Liver (tissue), 9 donors: ENCODE measurements around the gene ISOC1. TPM values are rescaled to one million over a fixed set of nuclear protein-coding genes. Genes with fewer than 3 reads are reported as not detected.
A peak's percentile ranks its signal among the peaks of the same experiment; 100 is the strongest.

Experiments used
- DNase-seq: peaks from one replicate; pipeline ENCODE4 v3.0.0-alpha.2; 2017; ENCODE audit warnings: low spot score
- H3K27ac ChIP-seq, 2 donors: one replicate each; pipeline ENCODE4 v1.7.0; 2013; ENCODE audit warnings: inconsistent platforms in 2 of 2, low read length in 2 of 2, control low read depth in 1 of 2, low read depth in 1 of 2, mild to moderate bottlenecking in 1 of 2
- H3K27me3 ChIP-seq, 4 donors: one replicate each; pipeline versions ENCODE4 v1.6.1 to v1.7.0; 2013; ENCODE audit warnings: low read length in 3 of 4, inconsistent platforms in 1 of 4, mild to moderate bottlenecking in 1 of 4, moderate library complexity in 1 of 4; ENCODE audit not compliant: control insufficient read depth in 4 of 4, insufficient read depth in 4 of 4
- H3K36me3 ChIP-seq, 4 donors: one replicate each; pipeline versions ENCODE4 v1.6.1 to v1.7.0; 2013; ENCODE audit warnings: low read length in 3 of 4, mild to moderate bottlenecking in 3 of 4, low read depth in 1 of 4, moderate library complexity in 1 of 4; ENCODE audit not compliant: control insufficient read depth in 4 of 4, insufficient read depth in 3 of 4
- H3K4me1 ChIP-seq, 4 donors: one replicate each; pipeline versions ENCODE4 v1.6.1 to v1.7.0; 2013; ENCODE audit warnings: low read length in 3 of 4, mild to moderate bottlenecking in 3 of 4, moderate library complexity in 1 of 4; ENCODE audit not compliant: control insufficient read depth in 4 of 4, insufficient read depth in 4 of 4
- H3K4me3 ChIP-seq, 3 donors: one replicate each; pipeline versions ENCODE4 v1.6.1 to v1.7.0; 2013; ENCODE audit warnings: low read length in 3 of 3, control low read depth in 1 of 3, low read depth in 1 of 3, mild to moderate bottlenecking in 1 of 3
- H3K9ac ChIP-seq, 2 donors: one replicate each; pipeline ENCODE4 v1.7.0; 2013; ENCODE audit warnings: low read length in 2 of 2, mild to moderate bottlenecking in 2 of 2, moderate library complexity in 2 of 2, control low read depth in 1 of 2, low read depth in 1 of 2
- H3K9me3 ChIP-seq, 4 donors: one replicate each; pipeline versions ENCODE4 v1.6.1 to v1.7.0; 2013; ENCODE audit warnings: low read length in 3 of 4; ENCODE audit not compliant: control insufficient read depth in 4 of 4
- EGR1 ChIP-seq, 2 donors: IDR thresholded peaks; 2 replicates each; pipeline ENCODE4 v1.6.1; 2016 to 2018; ENCODE audit warnings: antibody characterized with exemption in 2 of 2, low read depth in 2 of 2
- FOXA1 ChIP-seq: IDR thresholded peaks from 2 replicates; pipeline ENCODE4 v1.6.1; 2016; ENCODE audit warnings: antibody characterized with exemption
- FOXA2 ChIP-seq: IDR thresholded peaks from 2 replicates; pipeline ENCODE4 v1.6.1; 2016; ENCODE audit warnings: antibody characterized with exemption
- GABPA ChIP-seq, 2 donors: IDR thresholded peaks in 1 of 2; conservative IDR thresholded peaks in 1 of 2; 2 replicates each; pipeline ENCODE4 v1.6.1; 2016; ENCODE audit warnings: antibody characterized with exemption in 2 of 2, mild to moderate bottlenecking in 1 of 2, moderate library complexity in 1 of 2
- HNF4A ChIP-seq, 2 donors: conservative IDR thresholded peaks; 2 replicates each; pipeline ENCODE4 v1.6.1; 2016; ENCODE audit warnings: antibody characterized with exemption in 2 of 2, mild to moderate bottlenecking in 2 of 2
- HNF4G ChIP-seq: IDR thresholded peaks from 2 replicates; pipeline ENCODE4 v1.6.1; 2016; ENCODE audit warnings: antibody characterized with exemption
- JUND ChIP-seq, 2 donors: IDR thresholded peaks; 2 replicates each; pipeline ENCODE4 v1.6.1; 2016; ENCODE audit warnings: antibody characterized with exemption in 2 of 2
- NR2F2 ChIP-seq: IDR thresholded peaks from 2 replicates; pipeline ENCODE4 v1.6.1; 2016; ENCODE audit warnings: antibody characterized with exemption
- RAD21 ChIP-seq, 2 donors: IDR thresholded peaks; 2 replicates each; pipeline ENCODE4 v1.6.1; 2016; ENCODE audit warnings: antibody characterized with exemption in 2 of 2, mild to moderate bottlenecking in 2 of 2
- RXRA ChIP-seq, 2 donors: IDR thresholded peaks; 2 replicates each; pipeline ENCODE4 v1.6.1; 2017 to 2018; ENCODE audit warnings: antibody characterized with exemption in 2 of 2, mild to moderate bottlenecking in 1 of 2
- SP1 ChIP-seq: IDR thresholded peaks from 2 replicates; pipeline ENCODE4 v1.6.1; 2018; ENCODE audit warnings: antibody characterized with exemption, mild to moderate bottlenecking
- TAF1 ChIP-seq: conservative IDR thresholded peaks from 2 replicates; pipeline ENCODE4 v1.6.1; 2016; ENCODE audit warnings: antibody characterized with exemption, mild to moderate bottlenecking
- YY1 ChIP-seq: IDR thresholded peaks from 2 replicates; pipeline ENCODE4 v1.6.1; 2016; ENCODE audit warnings: antibody characterized with exemption, mild to moderate bottlenecking
- WGBS: extraction: QIAGEN DNeasy Blood & Tissue Kit; methylation state at CpG from one replicate; pipeline ENCODE4 v1.1.7; 2013; 5-methylcytosine and 5-hydroxymethylcytosine counted together
- polyA plus RNA-seq, 2 donors: library from polyadenylated mRNA; stranded (reverse) in 1 of 2; unstranded in 1 of 2; fragments of 200-250 nt in 1 of 2; fragments of >200 nt in 1 of 2; fragmentation: Nextera tagmentation in 1 of 2; extraction: Ambion mirVana in 1 of 2; gene quantifications; one replicate each; pipeline versions ENCODE4 v1.2.1 to v1.2.3, GENCODE V29; 2013 to 2015
- total RNA-seq, 2 donors: library from RNA; depleted of rRNA; stranded (reverse); fragments of >200 nt; gene quantifications; one replicate each; pipeline ENCODE4 v1.2.3, GENCODE V29; 2014
- TF ChIP-seq, protein P1 (sequence below): IDR thresholded peaks from 2 replicates; pipeline ENCODE4 v1.6.1; 2016; ENCODE audit warnings: antibody characterized with exemption, mild to moderate bottlenecking
- TF ChIP-seq, protein P2 (sequence below): IDR thresholded peaks from 2 replicates; pipeline ENCODE4 v1.6.1; 2016; ENCODE audit warnings: antibody characterized with exemption
- TF ChIP-seq, protein P3 (sequence below): IDR thresholded peaks from 2 replicates; pipeline ENCODE4 v1.6.1; 2016; ENCODE audit warnings: antibody characterized with exemption
- TF ChIP-seq, protein P4 (sequence below): fragments of 150-350 bp; IDR thresholded peaks from 2 replicates; pipeline ENCODE4 v1.5.1; 2017; ENCODE audit warnings: improper control_type of control experiment, low read depth, low read length; ENCODE audit not compliant: missing input control
- TF ChIP-seq, protein P5 (sequence below): IDR thresholded peaks from 2 replicates; pipeline ENCODE4 v1.6.1; 2016; ENCODE audit warnings: antibody characterized with exemption
- donor health status: healthy.
- donor health status: healthy.
- donor health status: healthy.
- donor health status: healthy.
- donor health status: healthy.

The ISOC1 gene
- total and polyA plus RNA-seq, 4 donors = 34.1 to 52.9 (median 41.8) TPM

DNA sequence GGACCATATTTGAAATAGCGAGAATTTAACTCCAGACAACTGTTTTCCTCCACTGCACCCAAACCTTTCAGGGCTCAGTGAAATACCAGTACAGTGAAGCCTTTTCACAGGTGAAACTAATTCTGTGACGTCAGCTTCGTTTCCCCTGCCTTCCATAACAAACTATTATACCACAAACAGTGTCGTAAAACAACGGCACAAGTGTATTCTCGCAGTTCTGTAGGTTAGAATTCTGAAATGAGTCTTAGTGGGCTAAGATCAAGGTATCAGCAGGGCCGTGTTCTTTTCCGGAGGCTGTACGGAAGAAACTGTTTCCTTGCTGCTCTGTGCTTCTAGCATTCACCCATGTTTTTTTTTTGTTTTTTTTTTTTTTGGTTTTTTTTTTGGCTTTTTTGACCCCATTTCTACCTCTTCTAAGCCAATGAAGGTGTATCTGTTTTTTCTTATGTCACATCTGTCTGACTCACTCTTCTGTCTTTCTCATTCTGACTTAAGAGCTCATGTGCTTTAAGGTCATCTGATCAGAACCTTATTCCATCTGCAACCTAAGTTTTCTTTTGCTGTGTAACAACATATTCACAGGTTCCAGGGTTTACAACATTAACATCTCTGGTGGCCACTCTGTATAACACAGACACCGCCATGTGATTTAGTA, 20.1 kb downstream of the ISOC1 start:
- Histone ChIP-seq H3K4me3 (no peak overlapping the region), H3K9ac (no peak overlapping the region), H3K27ac (no peak overlapping the region), H3K27me3 (no peaks in the 10 kb centered on the region), H3K9me3 (no peaks in the 10 kb centered on the region), H3K36me3 (peaks cover 0 to 4% (median under 1%) of the 10 kb centered on the region in 4 donors), H3K4me1 (peaks cover 0 to 31% (median 25%) of the 10 kb centered on the region in 4 donors)
- TF ChIP-seq, protein P1, sequence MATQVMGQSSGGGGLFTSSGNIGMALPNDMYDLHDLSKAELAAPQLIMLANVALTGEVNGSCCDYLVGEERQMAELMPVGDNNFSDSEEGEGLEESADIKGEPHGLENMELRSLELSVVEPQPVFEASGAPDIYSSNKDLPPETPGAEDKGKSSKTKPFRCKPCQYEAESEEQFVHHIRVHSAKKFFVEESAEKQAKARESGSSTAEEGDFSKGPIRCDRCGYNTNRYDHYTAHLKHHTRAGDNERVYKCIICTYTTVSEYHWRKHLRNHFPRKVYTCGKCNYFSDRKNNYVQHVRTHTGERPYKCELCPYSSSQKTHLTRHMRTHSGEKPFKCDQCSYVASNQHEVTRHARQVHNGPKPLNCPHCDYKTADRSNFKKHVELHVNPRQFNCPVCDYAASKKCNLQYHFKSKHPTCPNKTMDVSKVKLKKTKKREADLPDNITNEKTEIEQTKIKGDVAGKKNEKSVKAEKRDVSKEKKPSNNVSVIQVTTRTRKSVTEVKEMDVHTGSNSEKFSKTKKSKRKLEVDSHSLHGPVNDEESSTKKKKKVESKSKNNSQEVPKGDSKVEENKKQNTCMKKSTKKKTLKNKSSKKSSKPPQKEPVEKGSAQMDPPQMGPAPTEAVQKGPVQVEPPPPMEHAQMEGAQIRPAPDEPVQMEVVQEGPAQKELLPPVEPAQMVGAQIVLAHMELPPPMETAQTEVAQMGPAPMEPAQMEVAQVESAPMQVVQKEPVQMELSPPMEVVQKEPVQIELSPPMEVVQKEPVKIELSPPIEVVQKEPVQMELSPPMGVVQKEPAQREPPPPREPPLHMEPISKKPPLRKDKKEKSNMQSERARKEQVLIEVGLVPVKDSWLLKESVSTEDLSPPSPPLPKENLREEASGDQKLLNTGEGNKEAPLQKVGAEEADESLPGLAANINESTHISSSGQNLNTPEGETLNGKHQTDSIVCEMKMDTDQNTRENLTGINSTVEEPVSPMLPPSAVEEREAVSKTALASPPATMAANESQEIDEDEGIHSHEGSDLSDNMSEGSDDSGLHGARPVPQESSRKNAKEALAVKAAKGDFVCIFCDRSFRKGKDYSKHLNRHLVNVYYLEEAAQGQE = no peak
- TF ChIP-seq TAF1 (no peak), FOXA1 (no peak), YY1 (no peak), SP1 (no peak), FOXA2 (no peak), JUND (IDR thresholded peaks at IDR 0.05) (no peak), RAD21 (IDR thresholded peaks at IDR 0.05) (no peak), EGR1 (IDR thresholded peaks at IDR 0.05; ENCODE audit: low read depth in 2 of 2) (no peak)
- TF ChIP-seq, protein P2, sequence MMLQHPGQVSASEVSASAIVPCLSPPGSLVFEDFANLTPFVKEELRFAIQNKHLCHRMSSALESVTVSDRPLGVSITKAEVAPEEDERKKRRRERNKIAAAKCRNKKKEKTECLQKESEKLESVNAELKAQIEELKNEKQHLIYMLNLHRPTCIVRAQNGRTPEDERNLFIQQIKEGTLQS = no peak
- TF ChIP-seq, protein P3, sequence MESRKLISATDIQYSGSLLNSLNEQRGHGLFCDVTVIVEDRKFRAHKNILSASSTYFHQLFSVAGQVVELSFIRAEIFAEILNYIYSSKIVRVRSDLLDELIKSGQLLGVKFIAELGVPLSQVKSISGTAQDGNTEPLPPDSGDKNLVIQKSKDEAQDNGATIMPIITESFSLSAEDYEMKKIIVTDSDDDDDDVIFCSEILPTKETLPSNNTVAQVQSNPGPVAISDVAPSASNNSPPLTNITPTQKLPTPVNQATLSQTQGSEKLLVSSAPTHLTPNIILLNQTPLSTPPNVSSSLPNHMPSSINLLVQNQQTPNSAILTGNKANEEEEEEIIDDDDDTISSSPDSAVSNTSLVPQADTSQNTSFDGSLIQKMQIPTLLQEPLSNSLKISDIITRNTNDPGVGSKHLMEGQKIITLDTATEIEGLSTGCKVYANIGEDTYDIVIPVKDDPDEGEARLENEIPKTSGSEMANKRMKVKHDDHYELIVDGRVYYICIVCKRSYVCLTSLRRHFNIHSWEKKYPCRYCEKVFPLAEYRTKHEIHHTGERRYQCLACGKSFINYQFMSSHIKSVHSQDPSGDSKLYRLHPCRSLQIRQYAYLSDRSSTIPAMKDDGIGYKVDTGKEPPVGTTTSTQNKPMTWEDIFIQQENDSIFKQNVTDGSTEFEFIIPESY = no peak
- WGBS = 94% methylated on average over 10 of the region's 10 CpGs
- DNase-seq = no peak

DNA sequence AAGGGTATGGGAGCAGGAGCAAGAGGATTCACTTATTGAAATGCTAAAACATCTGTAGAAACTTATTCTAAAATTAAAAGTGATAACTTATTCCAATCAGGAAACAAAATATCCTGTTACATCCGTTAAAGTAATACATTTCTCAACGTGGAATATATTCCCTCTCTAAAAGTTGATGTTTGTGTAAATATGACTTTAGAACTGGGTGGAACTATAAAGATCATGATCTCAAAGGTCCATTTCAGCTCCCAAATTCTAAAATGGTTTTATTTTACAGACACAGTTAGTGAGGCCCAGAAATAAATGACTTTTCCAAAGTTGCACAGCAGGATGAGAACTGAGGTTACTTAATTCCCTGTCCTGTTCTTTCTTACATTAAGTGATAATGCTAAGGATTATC, 21.1 kb downstream of the ISOC1 start:
- 22% methylated on average over 2 of the region's 2 CpGs for WGBS
- H3K9me3 ChIP-seq = no peaks in the 10 kb centered on the region
- H3K27me3 ChIP-seq = no peaks in the 10 kb centered on the region
- no peak for DNase-seq
- H3K9ac ChIP-seq = no peak overlapping the region
- H3K27ac ChIP-seq = no peak overlapping the region
- H3K4me3 ChIP-seq = no peak overlapping the region
- H3K4me1 ChIP-seq = peaks cover 0 to 24% (median 21%) of the 10 kb centered on the region in 4 donors
- peaks cover 0 to 4% (median under 1%) of the 10 kb centered on the region in 4 donors for H3K36me3 ChIP-seq
- TF ChIP-seq SP1 = peak; percentile 9
- TF ChIP-seq, protein P4, sequence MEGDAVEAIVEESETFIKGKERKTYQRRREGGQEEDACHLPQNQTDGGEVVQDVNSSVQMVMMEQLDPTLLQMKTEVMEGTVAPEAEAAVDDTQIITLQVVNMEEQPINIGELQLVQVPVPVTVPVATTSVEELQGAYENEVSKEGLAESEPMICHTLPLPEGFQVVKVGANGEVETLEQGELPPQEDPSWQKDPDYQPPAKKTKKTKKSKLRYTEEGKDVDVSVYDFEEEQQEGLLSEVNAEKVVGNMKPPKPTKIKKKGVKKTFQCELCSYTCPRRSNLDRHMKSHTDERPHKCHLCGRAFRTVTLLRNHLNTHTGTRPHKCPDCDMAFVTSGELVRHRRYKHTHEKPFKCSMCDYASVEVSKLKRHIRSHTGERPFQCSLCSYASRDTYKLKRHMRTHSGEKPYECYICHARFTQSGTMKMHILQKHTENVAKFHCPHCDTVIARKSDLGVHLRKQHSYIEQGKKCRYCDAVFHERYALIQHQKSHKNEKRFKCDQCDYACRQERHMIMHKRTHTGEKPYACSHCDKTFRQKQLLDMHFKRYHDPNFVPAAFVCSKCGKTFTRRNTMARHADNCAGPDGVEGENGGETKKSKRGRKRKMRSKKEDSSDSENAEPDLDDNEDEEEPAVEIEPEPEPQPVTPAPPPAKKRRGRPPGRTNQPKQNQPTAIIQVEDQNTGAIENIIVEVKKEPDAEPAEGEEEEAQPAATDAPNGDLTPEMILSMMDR = no peak
- TF ChIP-seq, protein P2 = no peak
- TF ChIP-seq NR2F2 = no peak
- no peak for TF ChIP-seq HNF4G
- TF ChIP-seq, protein P5, sequence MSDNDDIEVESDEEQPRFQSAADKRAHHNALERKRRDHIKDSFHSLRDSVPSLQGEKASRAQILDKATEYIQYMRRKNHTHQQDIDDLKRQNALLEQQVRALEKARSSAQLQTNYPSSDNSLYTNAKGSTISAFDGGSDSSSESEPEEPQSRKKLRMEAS = no peak
- TF ChIP-seq FOXA1 = no peak
- no peak for TF ChIP-seq JUND (IDR thresholded peaks at IDR 0.05)
- TF ChIP-seq, protein P3 = no peak
- no peak for TF ChIP-seq GABPA (IDR thresholded peaks at IDR 0.05 in 1 of 2, conservative IDR thresholded peaks at IDR 0.05 in 1 of 2)
- peak; percentile 62 to 65 for TF ChIP-seq HNF4A (conservative IDR thresholded peaks at IDR 0.05)
- no peak for TF ChIP-seq EGR1 (IDR thresholded peaks at IDR 0.05; ENCODE audit: low read depth in 2 of 2)
- TF ChIP-seq RXRA (IDR thresholded peaks at IDR 0.05) = no peak
- TF ChIP-seq RAD21 (IDR thresholded peaks at IDR 0.05) = no peak
